GM19193 (cell line): ENCODE measurements around the gene APEX2.

Experiments
- POLR2A ChIP-seq: IDR thresholded peaks from 4 replicates; pipeline ENCODE4 v1.6.1; 2011; ENCODE audit not compliant: insufficient read depth, insufficient read length; ENCODE audit errors: extremely low read depth

The APEX2 gene

DNA sequence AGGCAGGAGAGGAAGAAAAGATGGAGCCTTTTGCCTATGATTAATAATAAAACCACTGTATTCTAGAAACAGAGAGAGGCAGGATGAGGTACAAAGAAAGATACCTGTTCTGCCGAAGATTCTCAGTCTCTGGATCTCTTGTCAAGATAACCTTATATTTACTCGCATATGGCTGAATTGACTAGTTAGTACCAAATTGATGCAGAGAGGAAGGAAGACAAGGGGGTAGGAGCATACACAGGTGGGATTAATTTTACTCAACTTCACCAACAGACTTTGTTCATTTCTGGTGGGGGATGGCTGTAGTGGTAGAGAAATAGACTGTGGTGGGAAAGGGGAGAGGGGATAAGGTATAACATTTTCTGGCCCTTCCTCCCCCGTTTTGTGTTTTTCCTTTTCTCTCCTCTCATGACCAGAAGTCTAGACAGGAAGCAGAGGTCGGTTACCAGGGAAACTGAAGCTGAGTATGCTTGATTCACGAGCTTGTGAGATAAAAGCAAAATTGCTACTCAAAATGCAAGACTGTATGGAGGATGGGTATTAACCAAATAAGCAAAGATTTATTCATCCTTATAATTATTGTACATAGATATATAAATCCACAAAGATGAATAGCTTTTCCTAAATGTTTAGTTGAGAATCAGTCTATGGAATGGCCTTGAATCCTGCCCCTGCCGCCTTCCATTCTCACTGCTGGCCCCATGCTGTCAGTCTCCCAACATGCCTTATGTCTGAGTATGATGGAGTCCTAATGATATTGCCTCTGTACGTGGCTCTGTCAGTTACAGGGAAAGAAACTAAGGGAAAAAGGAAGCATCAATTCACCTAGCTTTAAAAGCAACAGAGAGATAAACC is 56.9 kb downstream of the APEX2 start:
- no peak for TF ChIP-seq POLR2A

DNA sequence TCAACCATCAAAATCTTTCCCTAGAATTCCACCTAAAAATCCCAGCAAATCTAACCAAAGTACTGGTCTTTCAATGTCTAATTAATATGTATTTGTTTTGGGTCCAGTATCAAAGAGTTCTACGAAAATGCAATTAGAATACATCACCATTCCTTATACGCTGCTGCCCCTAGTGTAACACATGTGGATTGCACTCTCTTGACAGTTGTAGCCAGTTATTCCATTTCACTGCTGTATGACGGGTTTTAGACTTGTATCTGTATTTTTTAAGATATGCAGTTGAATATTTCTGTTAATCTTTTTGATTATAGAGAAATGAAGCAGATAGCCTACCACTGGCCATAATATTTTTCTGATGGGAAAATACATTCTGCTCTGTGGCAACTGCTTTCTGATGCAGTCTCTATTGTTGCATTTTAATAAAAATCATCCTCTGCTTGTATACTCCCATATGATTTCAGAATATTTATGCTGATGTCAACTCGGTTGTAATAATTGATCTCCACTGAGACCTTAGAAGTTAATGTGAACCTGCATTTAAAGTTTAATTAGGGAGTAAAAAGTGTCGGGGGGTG is 57.6 kb downstream of the APEX2 start:
- no peak for TF ChIP-seq POLR2A
